ENCODE results near the gene CIAO2B.

The CIAO2B gene

GRCh38 chr16:66943426-66944053 lies 9.3 kb upstream of the CIAO2B start:
- no peak overlapping the region for H3K9ac ChIP-seq (ENCODE audit: low read depth, low read length)
- H3K36me3 ChIP-seq (ENCODE audit: insufficient read depth, low read length), result peaks cover 54% of the 10 kb centered on the region
- no peak overlapping the region for H3K4me3 ChIP-seq (ENCODE audit: low read depth in 1 of 2, low read length in 2 of 2)
- H3K9me3 ChIP-seq (ENCODE audit: insufficient read depth, low read length, severe bottlenecking), result no peaks in the 10 kb centered on the region
- no peak for ATAC-seq (ENCODE audit: insufficient read depth, low read depth)
- no peaks in the 10 kb centered on the region for H3K79me2 ChIP-seq (ENCODE audit: insufficient read depth, low read length)
- H3K27ac ChIP-seq (ENCODE audit: low read length), result no peak overlapping the region
- peaks cover 8% of the 10 kb centered on the region for H4K20me1 ChIP-seq (ENCODE audit: insufficient read depth, low read length)
- H2AFZ ChIP-seq (ENCODE audit: low read depth, low read length), result no peak overlapping the region
- no peak for DNase-seq
- peaks cover 7% of the 10 kb centered on the region for H3K27me3 ChIP-seq (ENCODE audit: insufficient read depth, low read length, poor library complexity)
- no peak for TF ChIP-seq CTCF (IDR thresholded peaks at IDR 0.05; ENCODE audit: borderline replicate concordance, extremely low read depth, low read length, poor library complexity, severe bottlenecking)
- TF ChIP-seq EZH2 (IDR thresholded peaks at IDR 0.05; ENCODE audit: borderline replicate concordance, low read depth, low read length, severe bottlenecking), result no peak
- H3K4me1 ChIP-seq (ENCODE audit: insufficient read depth, low read length), result peaks cover 12% of the 10 kb centered on the region
- no peak overlapping the region for H3K4me2 ChIP-seq (ENCODE audit: insufficient read depth, low read length)

GRCh38 chr16:66942981-66943380 lies 8.8 kb upstream of the CIAO2B start:
- ATAC-seq (ENCODE audit: insufficient read depth, low read depth), result no peak
- Histone ChIP-seq H3K9me3 (ENCODE audit: insufficient read depth, low read length, severe bottlenecking) (no peaks in the 10 kb centered on the region), H2AFZ (ENCODE audit: low read depth, low read length) (no peak overlapping the region), H3K27me3 (ENCODE audit: insufficient read depth, low read length, poor library complexity) (peaks cover 1% of the 10 kb centered on the region), H3K4me3 (ENCODE audit: low read depth in 1 of 2, low read length in 2 of 2) (no peak overlapping the region), H4K20me1 (ENCODE audit: insufficient read depth, low read length) (peaks cover 8% of the 10 kb centered on the region), H3K27ac (ENCODE audit: low read length) (no peak overlapping the region), H3K4me1 (ENCODE audit: insufficient read depth, low read length) (peaks cover 7% of the 10 kb centered on the region), H3K4me2 (ENCODE audit: insufficient read depth, low read length) (no peak overlapping the region), H3K9ac (ENCODE audit: low read depth, low read length) (no peak overlapping the region), H3K36me3 (ENCODE audit: insufficient read depth, low read length) (peaks cover 57% of the 10 kb centered on the region), H3K79me2 (ENCODE audit: insufficient read depth, low read length) (no peaks in the 10 kb centered on the region)
- no peak for TF ChIP-seq CTCF (IDR thresholded peaks at IDR 0.05; ENCODE audit: borderline replicate concordance, extremely low read depth, low read length, poor library complexity, severe bottlenecking)
- no peak for TF ChIP-seq EZH2 (IDR thresholded peaks at IDR 0.05; ENCODE audit: borderline replicate concordance, low read depth, low read length, severe bottlenecking)
- DNase-seq, result no peak

- Histone ChIP-seq H3K4me3 (ENCODE audit: low read depth in 1 of 2, low read length in 2 of 2) (no peak overlapping the region), H3K79me2 (ENCODE audit: insufficient read depth, low read length) (peaks cover 20% of the 10 kb centered on the region), H3K4me2 (ENCODE audit: insufficient read depth, low read length) (no peak overlapping the region), H4K20me1 (ENCODE audit: insufficient read depth, low read length) (peaks cover 5% of the 10 kb centered on the region), H3K9ac (ENCODE audit: low read depth, low read length) (no peak overlapping the region), H3K27ac (ENCODE audit: low read length) (no peak overlapping the region), H3K9me3 (ENCODE audit: insufficient read depth, low read length, severe bottlenecking) (no peaks in the 10 kb centered on the region), H3K36me3 (ENCODE audit: insufficient read depth, low read length) (peaks cover 65% of the 10 kb centered on the region), H3K27me3 (ENCODE audit: insufficient read depth, low read length, poor library complexity) (no peaks in the 10 kb centered on the region), H3K4me1 (ENCODE audit: insufficient read depth, low read length) (peaks cover 15% of the 10 kb centered on the region), H2AFZ (ENCODE audit: low read depth, low read length) (no peak overlapping the region)
- ATAC-seq (ENCODE audit: insufficient read depth, low read depth) (no peak), DNase-seq (no peak)
- TF ChIP-seq EZH2 (IDR thresholded peaks at IDR 0.05; ENCODE audit: borderline replicate concordance, low read depth, low read length, severe bottlenecking) (no peak), CTCF (IDR thresholded peaks at IDR 0.05; ENCODE audit: borderline replicate concordance, extremely low read depth, low read length, poor library complexity, severe bottlenecking) (no peak)
Measured at GRCh38 chr16:66940236-66940635, 6.0 kb upstream of the CIAO2B start.

Measured in DND-41 (cell line).